Effector memory CD4-positive, alpha-beta T cell (primary cell): Measurements from ENCODE around the gene TBC1D17.

Experiments
- DNase-seq, 3 donors: peaks; one replicate each; pipeline ENCODE4 v3.0.0-alpha.2; 2020
- H3K27ac ChIP-seq: 2 replicates; pipeline ENCODE4 v1.7.0; 2013; ENCODE audit warnings: mild to moderate bottlenecking, low read length, moderate library complexity; ENCODE audit not compliant: insufficient read depth, poor library complexity, severe bottlenecking
- H3K27me3 ChIP-seq: replicated peaks from 2 replicates; pipeline ENCODE4 v1.7.0; 2013; ENCODE audit warnings: mild to moderate bottlenecking, low read length; ENCODE audit not compliant: insufficient read depth, control insufficient read depth, poor library complexity, severe bottlenecking
- H3K36me3 ChIP-seq: 2 replicates; pipeline ENCODE4 v1.7.0; 2013; ENCODE audit warnings: mild to moderate bottlenecking, low read length, moderate library complexity; ENCODE audit not compliant: control insufficient read depth, insufficient read depth
- H3K4me1 ChIP-seq: 2 replicates; pipeline ENCODE4 v1.7.0; 2013; ENCODE audit warnings: low read length, mild to moderate bottlenecking; ENCODE audit not compliant: control insufficient read depth, insufficient read depth, poor library complexity, severe bottlenecking
- H3K4me3 ChIP-seq: 2 replicates; pipeline ENCODE4 v1.7.0; 2013; ENCODE audit warnings: low read length, low read depth, mild to moderate bottlenecking; ENCODE audit not compliant: insufficient read depth, poor library complexity, severe bottlenecking
- H3K9me3 ChIP-seq: 2 replicates; pipeline ENCODE4 v1.7.0; 2013; ENCODE audit warnings: mild to moderate bottlenecking, low read length, moderate library complexity; ENCODE audit not compliant: control insufficient read depth

Gene TBC1D17

DNA sequence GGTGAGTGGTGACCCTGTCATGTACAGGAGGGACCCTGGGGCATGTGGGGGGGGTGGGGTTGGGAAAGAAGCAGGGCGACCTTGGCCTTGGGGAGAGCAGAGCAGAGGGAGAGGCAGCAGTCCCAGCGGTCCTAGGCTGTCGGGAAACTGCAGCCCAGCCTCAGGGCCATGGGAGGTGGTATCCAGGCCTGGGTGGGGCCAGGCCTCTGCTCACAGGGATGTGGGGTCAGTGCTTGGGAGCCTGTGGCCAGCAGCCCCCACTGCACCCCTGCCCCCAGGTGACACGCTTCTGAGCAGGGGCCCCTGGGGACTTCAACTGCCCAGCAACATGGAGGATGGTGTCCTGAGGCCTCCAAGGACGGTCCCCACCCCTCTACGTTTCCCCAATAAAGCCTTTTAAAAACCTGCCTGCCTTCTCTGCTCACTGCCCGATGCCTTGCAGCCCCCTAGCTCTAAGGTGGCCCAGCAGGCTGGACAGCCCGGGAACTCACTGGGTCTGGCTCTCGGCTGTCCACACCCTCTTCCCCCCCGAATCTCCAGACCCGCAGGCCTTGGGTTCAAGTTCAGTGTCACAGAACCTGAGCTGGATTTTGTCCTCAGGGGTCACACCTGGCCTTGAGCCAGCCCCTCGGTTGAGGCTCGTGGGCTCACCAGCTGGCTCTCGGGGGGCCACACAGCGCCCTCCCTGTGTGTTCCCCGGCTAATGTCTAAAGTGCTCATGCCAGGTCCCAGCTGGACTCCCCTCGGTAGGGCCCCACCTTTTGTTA lies 17.0 kb upstream of the TBC1D17 start:
- H3K9me3 ChIP-seq: no peaks in the 10 kb centered on the region
- DNase-seq: no peak
- H3K27ac ChIP-seq: no peak overlapping the region
- H3K4me3 ChIP-seq: no peak overlapping the region
- no peaks in the 10 kb centered on the region for H3K27me3 ChIP-seq
- peaks cover 63% of the 10 kb centered on the region for H3K36me3 ChIP-seq
- H3K4me1 ChIP-seq: no peaks in the 10 kb centered on the region

DNA sequence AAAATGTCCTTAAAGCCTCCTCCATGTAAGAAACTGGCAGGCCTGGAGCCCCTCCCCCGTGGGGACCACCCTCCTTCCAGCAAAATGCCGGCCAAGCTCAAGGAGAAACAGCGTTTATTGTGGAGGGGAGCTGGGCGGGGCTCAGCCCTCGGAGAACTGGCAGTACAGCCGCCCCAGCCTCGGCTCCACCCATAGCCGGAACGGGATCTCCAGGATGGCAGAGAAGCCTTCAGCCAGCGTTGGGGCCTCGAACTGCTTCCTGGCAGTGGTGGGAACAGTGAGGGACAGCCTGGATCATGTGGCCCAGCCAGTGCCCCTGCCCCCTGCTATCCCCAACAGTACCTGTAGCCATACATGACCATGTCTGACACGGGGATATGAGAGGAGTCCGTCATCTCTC lies 16.4 kb upstream of the TBC1D17 start:
- Histone ChIP-seq H3K9me3 (no peaks in the 10 kb centered on the region), H3K4me1 (peaks cover 1% of the 10 kb centered on the region), H3K27me3 (no peaks in the 10 kb centered on the region), H3K4me3 (no peak overlapping the region), H3K36me3 (peaks cover 57% of the 10 kb centered on the region), H3K27ac (no peak overlapping the region)
- no peak for DNase-seq

DNA sequence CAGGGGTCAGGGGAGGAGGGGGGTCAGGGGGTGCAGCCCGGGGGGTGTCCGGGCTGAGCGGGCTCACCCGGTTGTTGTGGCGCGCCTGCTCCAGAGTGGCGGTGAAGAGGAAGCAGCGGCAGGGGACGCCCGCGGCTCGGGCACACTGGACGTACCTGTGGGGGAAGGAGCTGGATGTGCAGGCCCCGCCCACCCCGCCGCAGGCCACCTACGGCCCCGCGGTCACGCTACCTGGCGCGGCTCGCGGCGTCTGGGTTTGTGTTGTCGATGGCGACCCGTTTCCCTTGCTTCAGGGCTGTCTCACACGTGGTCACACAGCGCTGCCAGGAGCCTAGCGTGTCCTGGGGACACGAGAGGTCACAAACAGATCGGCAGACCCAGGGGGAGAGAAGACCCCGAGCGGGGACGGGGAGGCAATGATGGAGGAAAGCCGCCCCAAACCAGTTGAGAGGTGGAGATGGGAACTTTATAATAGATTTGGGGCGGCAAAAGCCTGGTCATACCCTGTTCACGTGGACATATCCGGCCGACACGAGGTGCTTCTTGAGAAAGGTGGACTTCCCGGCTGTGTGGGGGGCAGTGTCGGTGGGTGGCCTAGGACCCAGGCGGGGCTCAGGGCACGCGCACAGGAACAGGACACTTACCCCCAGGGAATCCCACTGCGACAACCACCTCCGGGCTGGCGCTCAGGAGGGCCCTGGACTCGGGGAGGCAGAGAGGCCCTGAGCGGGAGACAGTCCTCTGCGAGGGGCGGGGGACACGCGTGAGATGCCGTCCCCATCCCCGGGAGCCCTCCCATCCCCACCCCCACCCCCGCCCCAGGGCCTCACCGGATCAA lies 15.7 kb upstream of the TBC1D17 start:
- H3K27me3 ChIP-seq: no peaks in the 10 kb centered on the region
- no peak overlapping the region for H3K27ac ChIP-seq
- no peak overlapping the region for H3K4me3 ChIP-seq
- peaks cover 8% of the 10 kb centered on the region for H3K4me1 ChIP-seq
- H3K9me3 ChIP-seq: no peaks in the 10 kb centered on the region
- DNase-seq: no peak
- H3K36me3 ChIP-seq: peaks cover 53% of the 10 kb centered on the region

DNA sequence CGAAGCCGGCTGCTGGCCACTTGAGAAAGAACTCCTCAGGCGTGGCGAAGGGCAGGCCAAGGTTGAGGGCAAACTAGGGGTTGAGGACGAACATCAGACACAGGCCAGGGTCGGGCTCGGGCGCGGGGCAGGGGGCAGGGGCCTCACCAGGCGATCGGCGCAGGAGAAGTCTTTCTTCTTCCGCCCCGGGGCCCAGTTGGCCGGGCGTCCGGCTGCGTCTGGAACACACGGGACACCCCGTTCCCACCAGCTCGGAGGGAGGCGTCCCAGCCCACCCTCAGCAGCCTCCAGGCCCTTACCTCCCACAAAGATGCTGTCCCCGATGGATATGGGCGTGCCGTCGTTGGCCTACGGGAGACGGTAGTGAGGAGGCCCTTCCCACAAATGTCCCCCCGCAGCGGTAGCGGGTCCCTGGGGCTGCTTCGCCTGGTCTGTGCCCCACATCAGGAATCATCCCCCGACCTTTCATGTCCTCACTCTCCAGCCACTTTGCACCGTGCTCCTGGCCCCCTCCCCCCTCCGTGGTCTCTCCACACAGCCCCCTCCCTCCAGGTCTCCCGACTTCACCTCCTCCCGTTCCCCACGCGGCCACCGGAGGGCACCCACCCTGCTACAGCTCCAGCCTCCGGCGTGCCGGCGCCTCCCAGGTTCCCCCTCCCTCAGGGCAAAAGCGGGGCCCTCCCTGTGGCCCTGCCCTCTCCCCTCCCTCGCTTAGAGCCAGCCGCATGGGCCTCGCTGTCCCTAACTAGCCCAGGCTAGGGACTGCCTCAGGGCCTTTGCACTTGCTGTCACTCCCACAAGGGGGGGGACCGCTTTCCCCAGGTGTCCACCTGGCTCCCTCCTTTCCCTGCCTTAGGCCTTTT lies 14.9 kb upstream of the TBC1D17 start:
- Histone ChIP-seq H3K4me3 (no peak overlapping the region), H3K36me3 (peaks cover 49% of the 10 kb centered on the region), H3K9me3 (no peaks in the 10 kb centered on the region), H3K27me3 (no peaks in the 10 kb centered on the region), H3K4me1 (peaks cover 16% of the 10 kb centered on the region), H3K27ac (no peak overlapping the region)
- DNase-seq: no peak

DNA sequence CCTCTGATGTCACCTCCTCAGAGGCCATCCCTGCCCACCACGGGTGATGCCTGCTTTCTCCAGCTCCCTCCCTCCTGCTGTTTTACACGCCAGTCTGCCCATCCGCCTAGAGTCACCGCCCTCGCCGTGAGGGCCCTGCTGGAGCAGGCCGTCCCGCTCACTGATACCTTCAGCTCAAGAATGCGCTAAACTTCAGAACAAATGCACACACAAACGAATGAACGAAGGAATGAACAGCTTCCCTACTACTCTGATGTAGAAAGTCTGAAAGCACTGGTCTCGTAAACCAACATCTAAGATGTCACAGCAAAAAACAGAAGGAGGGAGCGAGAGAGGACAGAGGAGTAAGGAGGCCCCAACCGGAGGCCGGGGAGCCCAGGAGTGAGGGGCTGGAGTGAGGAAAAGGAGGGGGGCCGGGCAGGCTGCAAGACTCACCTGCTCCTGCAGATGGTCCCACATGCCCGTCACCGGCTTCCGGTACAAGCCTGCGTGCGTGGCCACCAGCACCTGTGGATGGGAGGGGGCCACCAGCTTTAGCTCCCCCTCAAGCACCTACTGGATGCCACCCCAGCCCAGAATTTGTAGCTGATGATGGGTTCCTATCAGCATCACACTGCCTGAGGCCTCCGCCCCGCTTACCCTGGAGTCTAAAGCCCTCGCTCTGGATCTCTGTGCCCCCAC lies 14.1 kb upstream of the TBC1D17 start:
- Histone ChIP-seq H3K9me3 (no peaks in the 10 kb centered on the region), H3K36me3 (peaks cover 42% of the 10 kb centered on the region), H3K27me3 (no peaks in the 10 kb centered on the region), H3K27ac (no peak overlapping the region), H3K4me1 (peaks cover 16% of the 10 kb centered on the region), H3K4me3 (no peak overlapping the region)
- no peak for DNase-seq

DNA sequence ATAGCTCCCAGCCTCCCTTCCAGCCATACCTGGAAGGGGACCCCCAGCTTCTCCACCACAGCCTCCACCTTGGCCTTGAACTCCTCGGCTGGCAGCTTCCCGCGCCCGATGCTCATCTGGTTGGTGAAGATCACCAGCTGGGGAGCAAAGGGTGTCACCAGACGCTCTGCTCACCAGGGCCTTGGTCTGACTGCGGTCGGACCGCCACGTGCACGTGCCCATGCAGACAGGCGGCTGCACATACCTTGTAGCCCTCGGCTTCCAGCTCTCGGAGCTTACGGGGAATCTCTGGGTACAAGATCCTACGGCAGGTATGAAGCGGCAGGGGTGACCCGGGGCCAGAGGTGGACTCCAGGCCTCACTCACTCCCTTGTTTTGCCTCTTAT lies 13.6 kb upstream of the TBC1D17 start:
- no peak overlapping the region for H3K27ac ChIP-seq
- H3K36me3 ChIP-seq: peaks cover 37% of the 10 kb centered on the region
- no peaks in the 10 kb centered on the region for H3K27me3 ChIP-seq
- H3K4me1 ChIP-seq: peaks cover 16% of the 10 kb centered on the region
- no peaks in the 10 kb centered on the region for H3K9me3 ChIP-seq
- DNase-seq: no peak
- no peak overlapping the region for H3K4me3 ChIP-seq

DNA sequence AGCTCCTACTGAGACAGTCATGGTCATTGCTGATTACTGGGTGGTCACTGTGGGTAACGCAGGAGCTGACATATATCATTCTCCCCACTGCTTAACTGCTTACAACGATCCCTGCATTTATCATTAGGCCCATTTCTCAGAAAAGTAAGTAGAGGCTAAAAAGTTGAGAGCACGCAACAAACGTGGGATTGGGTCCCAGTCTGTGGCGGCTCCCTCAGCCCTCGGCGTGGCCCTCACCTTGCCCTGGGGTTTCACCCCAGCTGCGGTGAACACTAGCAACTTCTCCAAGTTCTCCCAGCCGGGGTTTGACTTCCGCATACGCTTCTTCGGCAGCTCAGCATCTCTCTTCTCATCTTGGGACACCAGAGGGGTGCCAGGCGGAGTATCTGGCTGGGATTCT lies 12.6 kb upstream of the TBC1D17 start:
- peaks cover 19% of the 10 kb centered on the region for H3K4me1 ChIP-seq

DNA sequence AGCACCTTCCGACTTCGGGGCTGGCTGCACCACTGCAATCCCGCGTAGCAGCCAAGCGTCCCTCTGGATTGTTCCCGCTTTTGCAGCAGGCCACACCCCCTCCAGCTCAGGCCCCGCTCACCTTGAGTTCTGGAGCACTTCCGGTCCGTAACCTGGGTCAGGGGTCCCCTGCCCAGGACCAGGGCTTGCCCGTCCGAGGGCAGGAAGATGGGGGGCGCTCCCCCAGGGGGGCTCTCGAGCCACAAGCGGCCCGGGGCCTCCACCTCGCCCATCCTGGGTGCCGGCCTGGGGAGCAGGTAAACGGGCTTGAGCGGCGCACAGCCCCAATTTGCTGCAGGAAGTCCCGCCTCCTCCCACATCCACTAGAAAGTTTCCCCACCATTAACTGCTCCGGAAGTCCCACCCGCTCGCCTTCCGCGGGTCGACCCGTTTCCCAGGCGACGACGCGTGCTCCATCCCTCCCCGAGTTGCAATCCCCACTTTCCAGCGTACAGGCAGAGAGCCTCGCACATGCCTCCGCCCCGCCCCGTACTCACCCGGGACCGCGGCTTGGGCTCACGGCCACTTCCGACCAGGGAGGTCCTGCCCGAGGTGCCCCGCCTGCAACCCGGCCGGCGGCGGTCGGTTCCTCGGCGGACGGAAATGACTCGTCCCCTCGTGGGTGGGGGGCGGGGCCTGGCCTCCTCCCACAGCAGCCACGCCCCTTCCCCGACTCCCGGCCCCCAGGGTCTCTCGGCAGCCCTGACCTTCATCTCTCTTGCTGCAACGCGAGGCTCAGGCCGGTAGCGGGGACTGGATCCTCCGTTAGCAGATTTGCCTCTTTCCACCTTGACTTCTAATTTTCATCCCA lies 10.3 kb upstream of the TBC1D17 start, which contains the start of gene PNKP:
Gene PNKP (minus strand): TSS at position 644 of the 850 bp plus-strand sequence. CDS start 372 bp downstream, at position 272.
- H3K27ac ChIP-seq: peak within 1 kb of the TSS; percentile 84
- no peaks in the 10 kb centered on the region for H3K9me3 ChIP-seq
- H3K36me3 ChIP-seq: peaks cover 16% of the 10 kb centered on the region
- H3K4me1 ChIP-seq: peaks cover 26% of the 10 kb centered on the region
- peak within 1 kb of the TSS; percentile 76 for H3K4me3 ChIP-seq
- peak; percentile 75 to 81 (median 76) for DNase-seq
- no peaks in the 10 kb centered on the region for H3K27me3 ChIP-seq

More for the DNA sequence above, 12.6 kb upstream of the TBC1D17 start:
- no peak overlapping the region for H3K27ac ChIP-seq
- peaks cover 33% of the 10 kb centered on the region for H3K36me3 ChIP-seq
- no peaks in the 10 kb centered on the region for H3K27me3 ChIP-seq
- no peaks in the 10 kb centered on the region for H3K9me3 ChIP-seq
- DNase-seq: no peak
- no peak overlapping the region for H3K4me3 ChIP-seq
